T-cell (primary cell): ENCODE results near the gene RALA. TPM values are rescaled to one million over a fixed set of nuclear protein-coding genes. Genes with fewer than 3 reads are reported as not detected.
"Not testable (repeated sequence)": the region's sequence is repeated elsewhere in the genome, so short reads cannot be mapped to it uniquely, and the experiment has no call there.

Experiments used
- ATAC-seq, 4 experiments: fragments of 200-7000 bp in 3 of 4; fragments of 150-1000 bp in 1 of 4; cut with Tn5 transposase; replicated peaks in 1 of 4; 1 replicate in 3 of 4; 2 replicates in 1 of 4; pipeline ENCODE4 v1.10.0; 2021; ENCODE audit warnings: moderate library complexity in 3 of 4, mild to moderate bottlenecking in 2 of 4, moderate number of reproducible peaks in 1 of 4
- CTCF ChIA-PET, 2 donors: fragments of 300-600 bp; sonication (Branson Sonifier 250); formaldehyde crosslinking; loops; one replicate each; lab custom pipeline; 2022; ENCODE audit warnings: antibody characterized with exemption in 2 of 2; lab: Charles Lee
- POLR2A ChIA-PET, 2 donors: fragments of 300-600 bp; sonication (Branson Sonifier 250); formaldehyde crosslinking; loops; one replicate each; lab custom pipeline; 2022; ENCODE audit warnings: antibody characterized with exemption in 2 of 2; lab: Charles Lee
- DNase-seq, 35 experiments: peaks; one replicate each; pipeline versions ENCODE4 v3.0.0 to v3.0.0-alpha.2; 2013 to 2023
- H3K27ac ChIP-seq: one replicate; pipeline ENCODE4 v1.5.1; 2013; ENCODE audit warnings: low read length
- H3K27me3 ChIP-seq, 2 experiments: replicated peaks in 1 of 2; 1 replicate in 1 of 2; 2 replicates in 1 of 2; pipeline versions ENCODE4 v1.6.1 to v1.7.0; 2013; ENCODE audit warnings: low read length in 1 of 2, mixed read lengths in 1 of 2; ENCODE audit not compliant: control insufficient read depth in 2 of 2, insufficient read depth in 2 of 2; ENCODE audit errors: extremely low read depth in 1 of 2
- H3K36me3 ChIP-seq, 2 donors: 1 replicate in 1 of 2; 2 replicates in 1 of 2; pipeline versions ENCODE4 v1.6.1 to v1.7.0; 2013; ENCODE audit warnings: low read length in 1 of 2; ENCODE audit not compliant: control insufficient read depth in 2 of 2, insufficient read depth in 1 of 2; ENCODE audit errors: extremely low read depth in 1 of 2
- H3K4me1 ChIP-seq, 2 experiments: 1 replicate in 1 of 2; 2 replicates in 1 of 2; pipeline versions ENCODE4 v1.6.1 to v1.7.0; 2013; ENCODE audit warnings: low read length in 2 of 2, mixed read lengths in 1 of 2; ENCODE audit not compliant: insufficient read depth in 2 of 2, control insufficient read depth in 1 of 2; ENCODE audit errors: extremely low read depth in 1 of 2
- H3K4me3 ChIP-seq, 2 donors: 1 replicate in 1 of 2; 2 replicates in 1 of 2; pipeline versions ENCODE4 v1.5.1 to v1.7.0; 2013; ENCODE audit warnings: mild to moderate bottlenecking in 2 of 2, low read length in 1 of 2, moderate library complexity in 1 of 2; ENCODE audit not compliant: control insufficient read depth in 1 of 2; ENCODE audit errors: extremely low read depth in 1 of 2
- H3K9me3 ChIP-seq: 2 replicates; pipeline ENCODE4 v1.7.0; 2013
- H3K27ac Mint-ChIP-seq, 2 donors: one replicate each; pipeline ENCODE4 v1.8.0; 2020 to 2021; ENCODE audit warnings: mild to moderate bottlenecking in 2 of 2, mixed read lengths in 2 of 2
- H3K27me3 Mint-ChIP-seq, 2 donors: one replicate each; pipeline ENCODE4 v1.8.0; 2021 to 2022; ENCODE audit warnings: mixed read lengths in 2 of 2
- H3K36me3 Mint-ChIP-seq: one replicate; pipeline ENCODE4 v1.8.0; 2021; ENCODE audit warnings: mixed read lengths
- H3K4me1 Mint-ChIP-seq, 3 donors: one replicate each; pipeline ENCODE4 v1.8.0; 2020 to 2022; ENCODE audit warnings: mixed read lengths in 3 of 3, mild to moderate bottlenecking in 1 of 3
- H3K4me3 Mint-ChIP-seq, 3 donors: one replicate each; pipeline ENCODE4 v1.8.0; 2020 to 2022; ENCODE audit warnings: mild to moderate bottlenecking in 3 of 3, mixed read lengths in 3 of 3, moderate library complexity in 3 of 3
- H3K9me3 Mint-ChIP-seq, 3 donors: one replicate each; pipeline ENCODE4 v1.8.0; 2020 to 2022; ENCODE audit warnings: mixed read lengths in 3 of 3
- WGBS: methylation state at CpG from one replicate; pipeline ENCODE4 v1.1.5; 2013; ENCODE audit warnings: missing lambda C conversion rate; ENCODE audit not compliant: insufficient coverage; 5-methylcytosine and 5-hydroxymethylcytosine counted together
- total RNA-seq, 35 experiments: library from RNA in 6 of 35; stranded (reverse) in 6 of 35; fragments of 120-200 nt in 1 of 35; gene quantifications; one replicate each; pipeline versions ENCODE4 v1.2.1 to v1.2.4 and lab custom pipeline; 2013 to 2026

The RALA gene
- total RNA-seq, 5 donors from 2014 or later (not counting 1 experiment from before 2014, with no cell fraction given): 24.4 to 49.8 (median 36.7) TPM

- H3K27me3 Mint-ChIP-seq, H3K36me3 ChIP-seq, H3K4me3 Mint-ChIP-seq, H3K9me3 ChIP-seq, H3K27ac Mint-ChIP-seq, DNase-seq, H3K9me3 Mint-ChIP-seq, POLR2A ChIA-PET, H3K27me3 ChIP-seq, H3K4me3 ChIP-seq, ATAC-seq, H3K27ac ChIP-seq, H3K4me1 ChIP-seq: not testable (repeated sequence)
- WGBS: no CpG with 5 or more reads among the region's 4 CpGs
- H3K4me1 Mint-ChIP-seq: peaks cover 52 to 60% (median 58%) of the 10 kb centered on the region in 3 donors
- peaks cover 34% of the 10 kb centered on the region for H3K36me3 Mint-ChIP-seq
- CTCF ChIA-PET: interaction anchor here in 1 of 2 donors (0.6 kb wide), 1 partner anchor 74 kb away, joined by 3 read pairs; no protein-coding TSS in a partner anchor
These were observed 44.9 kb downstream of the RALA start for GRCh38 chr7:39668280-39668679.

GRCh38 chr7:39670052-39670451 lies 46.7 kb downstream of the RALA start:
- H3K9me3 ChIP-seq: no peaks in the 10 kb centered on the region
- Mint-ChIP-seq H3K27me3 (no peaks in the 10 kb centered on the region), H3K4me1 (peaks cover 40 to 50% (median 48%) of the 10 kb centered on the region in 3 donors), H3K9me3 (no peaks in the 10 kb centered on the region), H3K27ac (no peak overlapping the region), H3K4me3 (no peak overlapping the region), H3K36me3 (peaks cover 21% of the 10 kb centered on the region)
- ChIA-PET POLR2A (interaction anchor here (0.6 to 0.8 kb wide), 2 partner anchors 10 to 13 kb away, joined by 3 to 4 read pairs; no protein-coding TSS in a partner anchor), CTCF (interaction anchor here in 1 of 2 donors (0.7 kb wide), 1 partner anchor 92 kb away, joined by 5 read pairs; no protein-coding TSS in a partner anchor)
- DNase-seq (no peak), ATAC-seq (no peak)
- no peak overlapping the region for H3K4me3 ChIP-seq
- no peaks in the 10 kb centered on the region for H3K36me3 ChIP-seq
- H3K4me1 ChIP-seq: no peaks in the 10 kb centered on the region
- H3K27me3 ChIP-seq: no peaks in the 10 kb centered on the region
- H3K27ac ChIP-seq: no peak overlapping the region
- no CpG with 5 or more reads among the region's 2 CpGs for WGBS

GRCh38 chr7:39670934-39671333 lies 47.6 kb downstream of the RALA start:
- POLR2A ChIA-PET: interaction anchor here in 1 of 2 donors (0.8 kb wide), 1 partner anchor 12 kb away, joined by 3 read pairs; no protein-coding TSS in a partner anchor
- CTCF ChIA-PET: no interaction called here
- Histone ChIP-seq H3K9me3 (no peaks in the 10 kb centered on the region), H3K4me1 (no peaks in the 10 kb centered on the region), H3K4me3 (no peak overlapping the region), H3K36me3 (no peaks in the 10 kb centered on the region), H3K27ac (no peak overlapping the region), H3K27me3 (no peaks in the 10 kb centered on the region)
- Mint-ChIP-seq H3K4me3 (no peak overlapping the region), H3K27ac (peak overlapping the region; percentile 7 to 71), H3K9me3 (no peaks in the 10 kb centered on the region), H3K27me3 (no peaks in the 10 kb centered on the region), H3K36me3 (peaks cover 25% of the 10 kb centered on the region), H3K4me1 (peaks cover 37 to 48% (median 48%) of the 10 kb centered on the region in 3 donors)
- 40% methylated on average over 1 of the region's 1 CpG for WGBS
- no peak for ATAC-seq
- no peak for DNase-seq

GRCh38 chr7:39672176-39672575 lies 48.8 kb downstream of the RALA start:
- H3K9me3 Mint-ChIP-seq: peaks cover 0 to 6% (median 3%) of the 10 kb centered on the region in 3 donors
- H3K4me3 Mint-ChIP-seq: no peak overlapping the region
- ATAC-seq: no peak
- Histone ChIP-seq H3K36me3 (no peaks in the 10 kb centered on the region), H3K27me3 (no peaks in the 10 kb centered on the region), H3K27ac (no peak overlapping the region), H3K9me3 (peaks cover 2% of the 10 kb centered on the region), H3K4me1 (no peaks in the 10 kb centered on the region), H3K4me3 (no peak overlapping the region)
- no peaks in the 10 kb centered on the region for H3K27me3 Mint-ChIP-seq
- peak overlapping the region in 1 of 2 donors; percentile 28 for H3K27ac Mint-ChIP-seq
- ChIA-PET POLR2A (interaction anchor here in 1 of 2 donors (1.2 kb wide), 1 partner anchor 11 kb away, joined by 6 read pairs; no protein-coding TSS in a partner anchor), CTCF (interaction anchor here in 1 of 2 donors (1.2 kb wide), 1 partner anchor 89 kb away, joined by 3 read pairs; no protein-coding TSS in a partner anchor)
- H3K4me1 Mint-ChIP-seq: peaks cover 30 to 41% (median 40%) of the 10 kb centered on the region in 3 donors
- H3K36me3 Mint-ChIP-seq: peaks cover 30% of the 10 kb centered on the region
- no peak for DNase-seq

GRCh38 chr7:39673868-39674267 lies 50.5 kb downstream of the RALA start:
- ATAC-seq (no peak), DNase-seq (no peak)
- ChIA-PET POLR2A (no interaction called here), CTCF (no interaction called here)
- Histone ChIP-seq H3K36me3 (no peaks in the 10 kb centered on the region), H3K9me3 (peaks cover 2% of the 10 kb centered on the region), H3K27ac (no peak overlapping the region), H3K27me3 (no peaks in the 10 kb centered on the region), H3K4me1 (no peaks in the 10 kb centered on the region), H3K4me3 (no peak overlapping the region)
- Mint-ChIP-seq H3K4me3 (no peak overlapping the region), H3K4me1 (peaks cover 20 to 35% (median 34%) of the 10 kb centered on the region in 3 donors), H3K27me3 (no peaks in the 10 kb centered on the region), H3K27ac (no peak overlapping the region), H3K36me3 (peaks cover 26% of the 10 kb centered on the region), H3K9me3 (peaks cover 0 to 6% (median 3%) of the 10 kb centered on the region in 3 donors)
- WGBS: no CpG with 5 or more reads among the region's 3 CpGs

- Mint-ChIP-seq H3K27me3 (no peaks in the 10 kb centered on the region), H3K9me3 (peaks cover 0 to 6% (median 3%) of the 10 kb centered on the region in 3 donors), H3K27ac (no peak overlapping the region), H3K36me3 (peaks cover 25% of the 10 kb centered on the region), H3K4me3 (no peak overlapping the region), H3K4me1 (peaks cover 20 to 36% (median 35%) of the 10 kb centered on the region in 3 donors)
- peaks cover 2% of the 10 kb centered on the region for H3K9me3 ChIP-seq
- CTCF ChIA-PET: no interaction called here
- no peaks in the 10 kb centered on the region for H3K36me3 ChIP-seq
- no peaks in the 10 kb centered on the region for H3K4me1 ChIP-seq
- H3K4me3 ChIP-seq: no peak overlapping the region
- H3K27me3 ChIP-seq: no peaks in the 10 kb centered on the region
- no peak for DNase-seq
- POLR2A ChIA-PET: no interaction called here
- H3K27ac ChIP-seq: no peak overlapping the region
- ATAC-seq: no peak
- no CpG with 5 or more reads among the region's 1 CpG for WGBS
These were observed 51.0 kb downstream of the RALA start for GRCh38 chr7:39674406-39674805.
